Measurements from ENCODE around the gene NFE2L3.

- TF ChIP-seq CTCF (IDR thresholded peaks at IDR 0.05) = no peak
- TF ChIP-seq POLR2A (IDR thresholded peaks at IDR 0.05) = no peak
Measured at GRCh38 chr7:26160896-26161295, 8.9 kb downstream of the NFE2L3 start.
